GM18520 (cell line): ENCODE measurements around the gene KCNQ1.

Source experiments
- ATAC-seq: cut with Tn5 transposase; IDR thresholded peaks from one replicate; pipeline ENCODE4 v1.9.1; 2021; ENCODE audit not compliant: unreplicated experiment

The KCNQ1 gene

GRCh38 chr11:2830886-2831285, 386.1 kb downstream of the KCNQ1 start:
- no peak for ATAC-seq

GRCh38 chr11:2831781-2832532, 387.1 kb downstream of the KCNQ1 start:
- no peak for ATAC-seq

DNA sequence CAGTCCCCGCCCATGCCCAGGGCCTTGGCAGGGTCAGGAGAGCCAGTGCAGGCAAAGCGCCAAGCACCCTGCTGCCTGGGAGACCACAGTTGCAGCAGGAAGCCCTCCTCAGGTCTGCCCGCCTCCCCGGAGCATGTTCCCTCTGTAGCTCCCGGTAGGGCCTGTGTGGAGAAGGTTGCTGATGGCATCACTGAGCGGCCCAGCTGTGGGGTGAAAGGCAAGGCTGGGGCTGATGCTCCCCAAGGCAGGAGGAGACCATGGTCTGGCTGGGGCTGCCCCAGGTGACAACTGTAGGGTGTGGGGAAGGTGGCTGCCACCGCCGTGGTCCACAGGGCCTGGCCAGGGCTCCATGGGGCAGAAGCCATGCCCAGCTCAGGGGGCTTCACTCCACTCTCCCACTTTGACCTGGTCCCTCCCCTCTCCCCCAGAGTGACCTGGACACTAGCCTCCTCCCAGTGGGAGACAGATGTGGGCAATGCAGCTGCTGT, 387.8 kb downstream of the KCNQ1 start:
- ATAC-seq: no peak

- ATAC-seq: no peak
Measured at GRCh38 chr11:2833051-2833715, 388.4 kb downstream of the KCNQ1 start.

DNA sequence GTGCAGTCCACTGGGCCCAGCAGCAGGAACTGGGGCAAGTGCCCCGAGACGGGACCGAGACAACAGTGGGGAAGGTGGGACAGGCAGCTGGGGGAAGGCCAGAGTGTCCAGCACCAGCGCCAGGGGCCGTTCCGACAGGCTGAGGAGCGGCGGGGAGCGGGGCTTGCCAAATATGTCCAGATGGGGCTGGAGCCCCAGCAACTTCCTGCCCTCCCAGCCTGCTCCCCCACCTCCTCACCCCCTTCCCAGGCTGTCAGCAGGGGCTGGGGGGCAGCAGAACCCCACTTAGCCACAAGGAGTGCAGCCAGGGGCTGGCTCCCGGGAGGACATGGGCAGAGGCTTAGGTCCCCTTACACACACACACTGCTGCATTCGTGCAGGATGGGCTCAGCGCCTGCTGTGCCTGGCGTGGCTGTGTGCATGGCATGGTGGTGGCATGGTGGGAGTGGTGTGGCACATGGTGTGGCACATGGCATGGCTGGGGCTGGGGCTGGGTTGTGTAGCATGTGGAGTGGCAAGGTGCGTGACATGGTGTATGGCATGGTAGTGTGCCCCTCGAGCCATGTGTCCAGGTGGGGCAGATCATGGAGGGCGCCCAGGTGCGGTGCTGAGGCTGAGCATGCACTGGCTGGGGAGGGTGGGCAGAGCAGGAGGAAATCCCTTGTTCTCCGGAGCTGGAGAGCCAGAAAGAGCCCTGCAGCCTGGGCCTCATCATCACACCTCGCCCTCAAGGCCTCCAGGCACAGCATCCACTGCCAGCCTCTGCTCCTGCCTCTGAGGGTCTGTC, 389.1 kb downstream of the KCNQ1 start:
- ATAC-seq: no peak

GRCh38 chr11:2834503-2835273, 389.9 kb downstream of the KCNQ1 start:
- no peak for ATAC-seq

- no peak for ATAC-seq
Measured at GRCh38 chr11:2835296-2835695, 390.5 kb downstream of the KCNQ1 start.

DNA sequence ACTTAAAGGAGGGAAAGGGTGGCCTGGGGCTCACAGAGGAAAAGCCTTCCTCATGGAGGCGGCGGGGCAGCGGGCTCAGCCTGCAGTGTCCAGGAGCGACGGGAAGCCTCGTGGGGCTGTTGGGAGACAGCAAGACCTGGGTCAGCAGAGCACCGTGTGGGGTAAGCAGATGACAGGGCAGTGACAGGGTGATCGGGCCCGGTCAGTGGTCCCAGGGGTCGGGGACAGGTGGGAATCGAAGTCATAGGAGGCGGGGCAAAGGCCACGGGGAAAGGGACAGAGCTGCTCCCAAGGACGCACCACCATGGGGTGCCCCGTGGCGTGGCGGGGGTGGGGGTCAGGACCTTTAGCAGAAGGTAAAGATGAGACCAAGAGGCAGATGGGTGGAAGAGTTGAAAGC, 390.9 kb downstream of the KCNQ1 start:
- ATAC-seq: no peak

DNA sequence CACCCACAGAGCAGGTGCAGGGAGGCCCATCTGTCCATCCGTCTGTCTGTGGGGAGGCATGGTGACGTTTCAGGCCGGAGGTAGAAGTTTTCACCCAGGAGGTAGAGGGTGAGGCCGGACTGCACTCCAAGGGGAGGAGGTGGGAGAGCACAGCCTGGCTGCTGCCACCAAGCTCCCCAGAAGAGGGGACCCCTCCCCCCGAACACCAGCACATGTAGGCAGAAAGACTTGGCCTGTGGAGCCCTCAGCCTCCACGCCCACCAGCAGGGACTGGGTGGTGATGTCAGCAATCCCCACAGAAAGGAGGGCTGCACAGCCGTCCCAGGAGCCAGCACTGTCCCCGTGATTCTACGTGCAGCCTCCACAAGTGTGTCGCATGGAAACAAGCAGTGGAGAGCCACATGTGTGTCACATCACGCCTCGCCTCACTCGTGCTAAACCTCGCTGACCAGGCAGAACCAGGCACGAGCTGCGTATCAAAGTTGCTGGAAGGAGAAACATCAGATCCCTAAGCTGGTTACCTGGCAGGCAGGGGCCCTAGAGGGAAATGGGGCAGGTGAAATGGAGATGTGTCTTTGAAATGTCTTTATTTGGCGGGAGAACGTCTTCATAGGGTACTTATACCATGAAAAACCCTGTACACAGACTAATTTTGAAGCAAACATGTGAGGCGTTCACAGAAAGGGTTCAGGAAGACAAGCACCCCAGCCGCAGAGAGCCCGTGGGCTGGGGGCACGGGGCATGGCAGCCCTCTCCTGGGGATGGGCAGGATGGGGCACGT, 391.7 kb downstream of the KCNQ1 start:
- ATAC-seq: no peak

- no peak for ATAC-seq
Measured at GRCh38 chr11:2837096-2837601, 392.3 kb downstream of the KCNQ1 start.

DNA sequence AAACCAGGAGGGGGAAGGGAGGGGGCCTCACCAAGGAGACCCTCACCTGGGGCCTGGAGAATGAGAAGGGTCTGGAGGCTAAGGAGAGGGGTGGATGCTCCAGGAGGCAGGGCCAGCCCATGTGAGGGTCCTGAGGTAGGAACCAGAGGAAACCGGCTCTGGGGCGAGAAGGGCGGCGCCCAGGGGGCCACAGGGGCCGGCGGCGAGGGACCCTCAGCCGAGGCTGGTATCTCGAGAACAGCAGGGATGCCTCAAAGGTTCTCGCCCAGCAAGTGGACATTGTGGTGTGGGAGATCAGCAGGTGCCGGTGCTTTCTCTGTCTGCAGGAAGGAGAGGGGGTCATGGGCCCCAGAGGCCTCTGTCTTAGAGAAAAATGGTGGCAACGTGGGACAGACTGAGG, 392.8 kb downstream of the KCNQ1 start:
- ATAC-seq: no peak

- no peak for ATAC-seq
Measured at GRCh38 chr11:2838091-2838490, 393.3 kb downstream of the KCNQ1 start.

- no peak for ATAC-seq
Measured at GRCh38 chr11:2838676-2839294, 394.0 kb downstream of the KCNQ1 start.

DNA sequence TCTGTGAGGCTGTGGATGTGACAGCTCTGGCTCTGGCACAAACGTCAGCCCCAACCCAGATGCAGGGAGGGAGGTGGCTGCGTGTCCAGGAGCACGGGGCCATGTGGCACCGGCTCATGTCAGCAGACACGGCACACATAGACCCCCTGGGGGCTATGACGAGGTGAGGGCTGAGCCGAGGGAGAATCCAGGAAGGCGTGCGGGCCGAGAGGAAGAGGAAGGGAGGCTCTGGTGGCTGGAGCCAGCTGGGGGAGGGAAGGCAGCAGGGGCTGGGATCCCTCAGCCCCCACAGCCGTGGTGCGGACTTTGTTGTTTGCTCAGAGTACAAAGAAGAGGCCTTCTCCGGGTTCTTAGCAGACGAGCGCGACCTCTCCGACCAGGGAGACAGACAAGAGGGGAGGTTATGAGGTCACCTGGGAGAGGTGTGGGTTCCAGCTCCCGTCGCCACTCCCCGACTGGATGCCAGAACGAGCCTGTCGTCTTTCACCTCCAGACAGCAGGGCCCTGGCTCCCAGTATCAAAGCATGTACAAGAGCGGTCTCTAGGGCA, 394.7 kb downstream of the KCNQ1 start:
- no peak for ATAC-seq

GRCh38 chr11:2841411-2842190, 396.8 kb downstream of the KCNQ1 start:
- ATAC-seq: no peak

- ATAC-seq: no peak
Measured at GRCh38 chr11:2842876-2843275, 398.1 kb downstream of the KCNQ1 start.

GRCh38 chr11:2843551-2843950, 398.7 kb downstream of the KCNQ1 start:
- ATAC-seq: no peak

GRCh38 chr11:2844116-2844842, 399.5 kb downstream of the KCNQ1 start:
- ATAC-seq: no peak
